ENCODE measurements around the gene VCL. TPM values are rescaled to one million over a fixed set of nuclear protein-coding genes. Genes with fewer than 3 reads are reported as not detected.

The VCL gene
- total RNA-seq, 4 donors from 2014 or later, result 71.9 to 151 (median 112) TPM

DNA sequence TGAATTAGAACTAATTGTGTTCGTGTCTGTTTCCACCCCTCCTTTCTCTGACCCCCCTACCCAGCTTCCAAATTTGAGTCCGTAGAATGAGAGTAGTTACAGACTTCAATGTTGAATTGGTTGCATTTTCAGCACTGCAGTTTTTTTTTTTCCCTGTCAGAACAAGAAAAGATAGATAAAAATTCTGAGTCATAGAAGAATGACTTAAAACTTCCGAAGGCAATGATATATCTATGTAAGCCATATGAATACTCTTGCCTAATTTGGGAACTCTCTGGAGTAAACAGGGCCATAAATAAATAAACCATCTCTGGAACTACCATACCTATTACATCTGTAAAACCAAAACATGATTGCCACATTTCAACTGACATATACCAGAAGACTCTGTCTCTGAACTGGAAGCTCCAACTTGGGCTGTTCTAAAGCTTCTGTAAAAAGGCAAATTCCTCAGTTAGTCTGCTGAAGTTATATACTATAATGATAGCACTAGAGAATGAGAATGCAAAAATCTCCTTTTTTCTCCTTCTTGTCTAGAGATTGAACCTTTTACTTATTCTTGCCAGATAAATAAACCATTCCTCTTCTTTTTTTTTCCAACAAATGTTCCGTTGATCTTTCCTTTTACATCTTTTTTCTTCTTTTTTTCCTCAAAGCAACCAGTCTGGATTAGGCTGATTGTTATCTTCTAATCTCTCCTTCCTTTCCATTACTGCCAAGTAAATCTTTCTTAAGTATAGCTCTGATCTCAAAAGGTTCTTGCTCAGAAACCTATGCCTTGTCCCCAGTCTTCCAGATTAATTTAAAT is 23.5 kb downstream of the VCL start:
- Histone ChIP-seq H3K4me3 (replicated peaks in 1 of 3) (no peak overlapping the region), H3K9me3 (no peaks in the 10 kb centered on the region), H3K27ac (no peak overlapping the region), H3K36me3 (no peaks in the 10 kb centered on the region), H3K4me1 (peaks cover 0 to 6% of the 10 kb centered on the region in 2 donors), H3K27me3 (no peaks in the 10 kb centered on the region)
- WGBS, 2 donors, result 74 to 76% methylated on average over 4 of the region's 4 CpGs
- TF ChIP-seq, protein P1, sequence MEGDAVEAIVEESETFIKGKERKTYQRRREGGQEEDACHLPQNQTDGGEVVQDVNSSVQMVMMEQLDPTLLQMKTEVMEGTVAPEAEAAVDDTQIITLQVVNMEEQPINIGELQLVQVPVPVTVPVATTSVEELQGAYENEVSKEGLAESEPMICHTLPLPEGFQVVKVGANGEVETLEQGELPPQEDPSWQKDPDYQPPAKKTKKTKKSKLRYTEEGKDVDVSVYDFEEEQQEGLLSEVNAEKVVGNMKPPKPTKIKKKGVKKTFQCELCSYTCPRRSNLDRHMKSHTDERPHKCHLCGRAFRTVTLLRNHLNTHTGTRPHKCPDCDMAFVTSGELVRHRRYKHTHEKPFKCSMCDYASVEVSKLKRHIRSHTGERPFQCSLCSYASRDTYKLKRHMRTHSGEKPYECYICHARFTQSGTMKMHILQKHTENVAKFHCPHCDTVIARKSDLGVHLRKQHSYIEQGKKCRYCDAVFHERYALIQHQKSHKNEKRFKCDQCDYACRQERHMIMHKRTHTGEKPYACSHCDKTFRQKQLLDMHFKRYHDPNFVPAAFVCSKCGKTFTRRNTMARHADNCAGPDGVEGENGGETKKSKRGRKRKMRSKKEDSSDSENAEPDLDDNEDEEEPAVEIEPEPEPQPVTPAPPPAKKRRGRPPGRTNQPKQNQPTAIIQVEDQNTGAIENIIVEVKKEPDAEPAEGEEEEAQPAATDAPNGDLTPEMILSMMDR (IDR thresholded peaks at IDR 0.05), result no peak
- no peak for TF ChIP-seq POLR2A (IDR thresholded peaks at IDR 0.05)
- intact Hi-C loops (cut with DNase I), result no loop called here
- no peak for DNase-seq

DNA sequence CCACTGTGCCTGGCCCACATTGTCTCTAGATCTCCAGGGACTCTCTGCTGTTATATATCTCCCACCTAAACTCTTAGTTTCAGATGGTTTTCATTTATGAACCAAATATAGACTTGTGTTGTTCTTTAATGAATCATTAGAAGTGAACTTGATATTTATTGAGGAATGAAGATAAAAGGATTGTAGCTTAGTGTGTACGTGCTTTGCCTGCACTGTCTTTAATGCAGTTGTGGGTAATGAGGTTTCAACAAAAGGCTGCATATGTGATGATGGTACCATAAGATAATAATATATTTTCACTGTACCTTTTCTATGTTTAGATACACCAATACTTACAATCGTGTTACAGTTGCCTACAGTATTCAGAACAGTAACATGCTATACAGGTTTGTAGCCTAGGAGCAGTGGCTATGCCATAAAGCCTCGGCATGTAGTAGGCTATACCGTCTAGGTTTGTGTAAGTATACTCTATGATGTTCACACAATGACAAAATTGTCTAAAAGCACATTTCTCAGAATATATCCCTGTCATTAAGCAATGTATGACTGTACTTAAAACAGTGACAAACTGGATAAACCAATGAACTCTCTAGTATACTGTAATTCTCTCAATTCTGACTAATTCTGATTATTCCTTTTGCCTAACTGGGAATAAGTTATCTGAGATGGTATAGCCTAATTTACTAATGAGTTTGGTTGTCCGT is 25.2 kb downstream of the VCL start:
- intact Hi-C loops (cut with DNase I), result no loop called here
- no peaks in the 10 kb centered on the region for H3K27me3 ChIP-seq
- peaks cover 0 to 6% of the 10 kb centered on the region in 2 donors for H3K4me1 ChIP-seq
- no peaks in the 10 kb centered on the region for H3K9me3 ChIP-seq
- TF ChIP-seq, protein P1 (IDR thresholded peaks at IDR 0.05), result no peak
- no peak for TF ChIP-seq POLR2A (IDR thresholded peaks at IDR 0.05)
- DNase-seq, result no peak
- 52 to 69% methylated on average over 5 of the region's 5 CpGs for whole genome bisulfite sequencing, 2 donors
- no peaks in the 10 kb centered on the region for H3K36me3 ChIP-seq
- H3K27ac ChIP-seq, result no peak overlapping the region
- no peak overlapping the region for H3K4me3 ChIP-seq (replicated peaks in 1 of 3)

DNA sequence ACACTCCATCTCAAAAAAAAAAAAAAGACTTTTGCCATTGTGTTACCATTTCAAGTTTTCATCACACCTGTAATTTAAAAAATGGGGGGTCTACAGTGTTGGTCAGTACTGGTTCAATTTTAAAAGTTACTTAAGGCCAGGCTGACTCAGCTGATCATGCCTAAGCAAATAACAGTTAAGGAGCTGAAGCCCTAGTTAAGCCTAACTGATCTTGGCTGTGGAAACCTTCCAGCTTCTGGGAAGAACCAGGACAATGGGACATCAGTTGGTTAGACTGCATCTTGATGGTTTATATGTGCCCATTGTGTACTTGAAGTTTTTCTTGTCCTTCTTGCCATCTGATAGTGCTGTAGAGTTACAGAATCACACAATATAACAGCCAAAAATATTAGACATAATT is 26.7 kb downstream of the VCL start:
- DNase-seq, result no peak
- H3K27me3 ChIP-seq, result no peaks in the 10 kb centered on the region

DNA sequence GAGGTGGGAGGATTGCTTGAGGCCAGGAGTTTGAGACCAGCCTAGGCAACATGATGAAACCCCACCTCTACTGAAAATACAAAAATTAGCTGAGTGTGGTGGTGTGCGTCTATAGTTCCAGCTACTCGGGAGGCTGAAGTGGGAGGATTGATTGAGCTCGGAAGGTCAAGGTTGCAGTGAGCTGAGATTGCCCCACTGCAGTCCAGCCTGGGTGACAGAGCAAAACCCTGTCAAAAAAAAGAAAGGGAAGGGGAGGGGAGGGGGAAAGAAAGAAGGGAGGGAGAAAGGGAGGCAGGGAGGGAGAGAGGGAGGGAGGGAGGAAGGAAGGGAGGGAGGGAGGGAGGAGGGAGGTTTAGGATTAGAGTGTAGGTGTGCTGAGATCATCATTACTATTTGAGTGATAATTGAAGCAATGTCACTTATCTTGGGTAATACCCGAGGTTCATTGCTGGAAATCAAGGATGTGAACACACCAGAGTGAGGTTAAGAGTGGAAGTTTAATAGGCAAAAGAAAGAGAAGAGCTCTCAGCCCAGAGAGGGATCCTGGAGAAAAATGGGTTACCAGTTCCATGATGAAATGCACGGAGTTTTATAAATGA is 27.6 kb downstream of the VCL start:
- TF ChIP-seq, protein P1 (IDR thresholded peaks at IDR 0.05), result no peak
- TF ChIP-seq POLR2A (IDR thresholded peaks at IDR 0.05), result no peak
- Histone ChIP-seq H3K27me3 (no peaks in the 10 kb centered on the region), H3K27ac (no peak overlapping the region), H3K4me3 (replicated peaks in 1 of 3) (no peak overlapping the region), H3K4me1 (peaks cover 0 to 13% of the 10 kb centered on the region in 2 donors), H3K36me3 (no peaks in the 10 kb centered on the region), H3K9me3 (no peaks in the 10 kb centered on the region)
- intact Hi-C loops (cut with DNase I), result no loop called here
- WGBS, 2 donors, result 88 to 90% methylated on average over 5 of the region's 5 CpGs
- no peak for DNase-seq

More for the DNA sequence above, 26.7 kb downstream of the VCL start:
- TF ChIP-seq, protein P1 (IDR thresholded peaks at IDR 0.05), result no peak
- no peak for TF ChIP-seq POLR2A (IDR thresholded peaks at IDR 0.05)
- H3K36me3 ChIP-seq, result no peaks in the 10 kb centered on the region
- no peak overlapping the region for H3K4me3 ChIP-seq (replicated peaks in 1 of 3)
- intact Hi-C loops (cut with DNase I), result no loop called here
- H3K4me1 ChIP-seq, result peaks cover 0 to 9% of the 10 kb centered on the region in 2 donors
- no peak overlapping the region for H3K27ac ChIP-seq
- no peaks in the 10 kb centered on the region for H3K9me3 ChIP-seq

Measured in thyroid gland (tissue), 4 donors.